GM23338 (cell line): Measurements from ENCODE around the gene LAMB3. TPM values are rescaled to one million over a fixed set of nuclear protein-coding genes. Genes with fewer than 3 reads are reported as not detected.

ENCODE experiments used
- ATAC-seq: fragments of 200-7000 bp; cut with Tn5 transposase; 3 replicates; pipeline ENCODE4 v1.9.1; 2020
- DNase-seq: peaks from one replicate; pipeline ENCODE4 v3.0.0-alpha.2; 2015; ENCODE audit warnings: low spot score
- H2AFZ ChIP-seq: fragments of 200-600 bp; sonication (generic); 2 replicates; pipeline ENCODE4 v1.8.0; 2016; ENCODE audit warnings: antibody characterized with exemption, mild to moderate bottlenecking, moderate library complexity
- H3F3A ChIP-seq: fragments of 200-600 bp; sonication (generic); replicated peaks from 2 replicates; pipeline ENCODE4 v1.8.0; 2017; ENCODE audit warnings: antibody characterized with exemption, mixed run types, low read depth
- H3K27ac ChIP-seq: fragments of 200-600 bp; sonication (generic); 2 replicates; pipeline ENCODE4 v1.6.1; 2016; ENCODE audit warnings: low read depth
- H3K27me3 ChIP-seq: fragments of 200-600 bp; sonication (generic); 2 replicates; pipeline ENCODE4 v1.8.0; 2016; ENCODE audit warnings: mild to moderate bottlenecking, mixed run types, moderate library complexity; ENCODE audit not compliant: insufficient read depth
- H3K36me3 ChIP-seq: fragments of 200-600 bp; sonication (generic); 2 replicates; pipeline ENCODE4 v1.8.0; 2016; ENCODE audit warnings: mild to moderate bottlenecking; ENCODE audit not compliant: insufficient read depth
- H3K4me1 ChIP-seq: fragments of 200-600 bp; sonication (generic); 2 replicates; pipeline ENCODE4 v1.8.0; 2016; ENCODE audit warnings: mild to moderate bottlenecking, moderate library complexity; ENCODE audit not compliant: insufficient read depth
- H3K4me2 ChIP-seq: fragments of 200-600 bp; sonication (generic); 2 replicates; pipeline ENCODE4 v1.7.1; 2017; ENCODE audit warnings: mixed run types
- H3K4me3 ChIP-seq: fragments of 200-600 bp; sonication (generic); 2 replicates; pipeline ENCODE4 v1.6.1; 2016; ENCODE audit warnings: mixed run types
- H3K79me2 ChIP-seq: fragments of 200-600 bp; sonication (generic); replicated peaks from 2 replicates; pipeline ENCODE4 v1.8.0; 2017; ENCODE audit warnings: mild to moderate bottlenecking; ENCODE audit not compliant: insufficient read depth
- H3K9me2 ChIP-seq: fragments of 200-600 bp; sonication (generic); 2 replicates; pipeline ENCODE4 v1.8.0; 2017; ENCODE audit not compliant: insufficient read depth
- H4K20me1 ChIP-seq: fragments of 200-600 bp; sonication (generic); replicated peaks from 2 replicates; pipeline ENCODE4 v1.8.0; 2017; ENCODE audit warnings: mild to moderate bottlenecking; ENCODE audit not compliant: insufficient read depth
- H3K27ac Mint-ChIP-seq: 2 replicates; pipeline ENCODE4 v1.8.0; 2020; ENCODE audit warnings: inconsistent platforms, mild to moderate bottlenecking, moderate library complexity, mixed read lengths
- H3K27me3 Mint-ChIP-seq: 3 replicates; pipeline ENCODE4 v1.8.0; 2022; ENCODE audit warnings: low read depth, mild to moderate bottlenecking, moderate library complexity, mixed read lengths, inconsistent platforms; ENCODE audit not compliant: insufficient read depth, poor library complexity
- H3K36me3 Mint-ChIP-seq: 3 replicates; pipeline ENCODE4 v1.8.0; 2021; ENCODE audit warnings: low read depth, mild to moderate bottlenecking, inconsistent platforms, moderate library complexity, mixed read lengths
- H3K4me1 Mint-ChIP-seq: 3 replicates; pipeline ENCODE4 v1.8.0; 2020; ENCODE audit warnings: mild to moderate bottlenecking, inconsistent platforms, mixed read lengths
- H3K4me3 Mint-ChIP-seq: 3 replicates; pipeline ENCODE4 v1.8.0; 2021; ENCODE audit warnings: moderate library complexity, mild to moderate bottlenecking, inconsistent platforms, mixed read lengths
- H3K9me3 Mint-ChIP-seq: 3 replicates; pipeline ENCODE4 v1.8.0; 2020; ENCODE audit warnings: moderate library complexity, mild to moderate bottlenecking, inconsistent platforms, mixed read lengths
- CREB1 ChIP-seq: fragments of 250-450 bp; sonication (Bioruptor Pico); IDR thresholded peaks from 2 replicates; pipeline ENCODE4 v1.5.0; 2020; ENCODE audit warnings: low read depth, mild to moderate bottlenecking, moderate library complexity
- EZH2 ChIP-seq: fragments of 200-600 bp; sonication (generic); IDR thresholded peaks from one replicate; pipeline ENCODE4 v1.8.0; 2017; ENCODE audit warnings: antibody characterized with exemption, mild to moderate bottlenecking, low read depth; ENCODE audit not compliant: unreplicated experiment
- EZH2phosphoT487 ChIP-seq: fragments of 200-600 bp; sonication (generic); IDR thresholded peaks from one replicate; pipeline ENCODE4 v1.8.1; 2018; ENCODE audit warnings: antibody characterized with exemption; ENCODE audit not compliant: unreplicated experiment
- JUNB ChIP-seq: IDR thresholded peaks from one replicate; pipeline ENCODE4 v1.6.1; 2016; ENCODE audit warnings: antibody characterized with exemption; ENCODE audit not compliant: unreplicated experiment
- NANOG ChIP-seq: IDR thresholded peaks from 2 replicates; pipeline ENCODE4 v1.6.1; 2016; ENCODE audit warnings: antibody characterized with exemption, borderline replicate concordance
- POLR2AphosphoS5 ChIP-seq: IDR thresholded peaks from 2 replicates; pipeline ENCODE4 v1.6.1; 2016; ENCODE audit warnings: antibody characterized with exemption, low read depth
- STAT1 ChIP-seq: IDR thresholded peaks from one replicate; pipeline ENCODE4 v1.6.1; 2016; ENCODE audit warnings: antibody characterized with exemption; ENCODE audit not compliant: unreplicated experiment
- ZNF114 ChIP-seq: fragments of 250-450 bp; sonication (Bioruptor Pico); IDR thresholded peaks from 2 replicates; pipeline ENCODE4 v1.5.0; 2020; ENCODE audit warnings: mild to moderate bottlenecking, moderate library complexity
- ZNF331 ChIP-seq: fragments of 250-450 bp; sonication (Bioruptor Pico); IDR thresholded peaks from 2 replicates; pipeline ENCODE4 v1.5.0; 2020; ENCODE audit warnings: low read depth, mild to moderate bottlenecking, moderate library complexity
- polyA plus RNA-seq: library from polyadenylated mRNA; unstranded; fragments of >200 nt; fragmentation: Nextera tagmentation; extraction: Ambion mirVana; gene quantifications from 2 replicates; pipeline ENCODE4 v1.2.1, GENCODE V29; 2016
- total RNA-seq: library from RNA; depleted of rRNA; stranded (reverse); fragments of >200 nt; shearing (Covaris generic); gene quantifications from 2 replicates; pipeline ENCODE4 v1.2.3, GENCODE V29; 2014
- TF ChIP-seq, protein P1 (sequence below): IDR thresholded peaks from one replicate; pipeline ENCODE4 v1.6.1; 2018; ENCODE audit warnings: antibody characterized with exemption; ENCODE audit not compliant: unreplicated experiment
- TF ChIP-seq, protein P2 (sequence below): IDR thresholded peaks from 2 replicates; pipeline ENCODE4 v1.6.1; 2016; ENCODE audit warnings: antibody characterized with exemption
- TF ChIP-seq, protein P3 (sequence below), 2 experiments: fragments of 200-600 bp in 1 of 2; sonication (generic) in 1 of 2; conservative IDR thresholded peaks; 2 replicates each; pipeline versions ENCODE4 v1.5.1 to v1.6.1; 2016 to 2017; ENCODE audit warnings: antibody characterized with exemption in 2 of 2, low read depth in 2 of 2, mild to moderate bottlenecking in 2 of 2, moderate library complexity in 1 of 2

LAMB3 gene
- total and polyA plus RNA-seq, 2 experiments from 2014 or later = 0.05 to 0.52 TPM

DNA sequence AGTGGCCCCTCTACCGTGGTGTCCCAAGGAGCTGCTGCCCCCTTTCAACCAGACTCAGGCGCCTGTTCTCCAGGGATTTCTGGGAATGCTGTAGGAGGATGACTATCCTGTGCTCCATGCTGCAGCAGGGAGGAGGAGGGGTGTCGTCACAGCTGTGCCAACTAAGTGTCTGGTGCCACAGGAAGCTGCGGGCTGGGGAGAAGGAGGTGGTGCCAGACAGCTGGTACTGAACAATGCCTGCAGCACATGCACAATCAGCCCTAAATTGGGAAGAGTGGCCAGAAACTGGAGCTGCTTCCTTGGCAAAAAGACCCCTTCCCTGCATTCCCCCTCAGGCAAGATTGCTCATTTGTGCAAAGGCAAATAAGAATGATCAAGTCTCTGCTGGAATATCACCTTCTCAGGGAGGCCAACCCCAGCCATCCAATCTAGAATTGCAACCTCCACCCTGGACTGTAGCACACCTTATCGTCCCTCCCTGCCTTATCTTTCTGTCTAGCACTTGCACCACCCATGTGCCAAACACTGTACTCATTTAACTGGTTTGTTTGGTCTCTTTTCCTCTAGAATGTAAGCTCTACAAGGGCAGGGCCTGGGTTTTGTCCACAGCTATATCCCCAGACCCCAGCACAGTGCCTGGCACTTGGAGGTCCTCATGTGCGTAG, 33.3 kb downstream of the LAMB3 start (continued):
- TF ChIP-seq, protein P1, sequence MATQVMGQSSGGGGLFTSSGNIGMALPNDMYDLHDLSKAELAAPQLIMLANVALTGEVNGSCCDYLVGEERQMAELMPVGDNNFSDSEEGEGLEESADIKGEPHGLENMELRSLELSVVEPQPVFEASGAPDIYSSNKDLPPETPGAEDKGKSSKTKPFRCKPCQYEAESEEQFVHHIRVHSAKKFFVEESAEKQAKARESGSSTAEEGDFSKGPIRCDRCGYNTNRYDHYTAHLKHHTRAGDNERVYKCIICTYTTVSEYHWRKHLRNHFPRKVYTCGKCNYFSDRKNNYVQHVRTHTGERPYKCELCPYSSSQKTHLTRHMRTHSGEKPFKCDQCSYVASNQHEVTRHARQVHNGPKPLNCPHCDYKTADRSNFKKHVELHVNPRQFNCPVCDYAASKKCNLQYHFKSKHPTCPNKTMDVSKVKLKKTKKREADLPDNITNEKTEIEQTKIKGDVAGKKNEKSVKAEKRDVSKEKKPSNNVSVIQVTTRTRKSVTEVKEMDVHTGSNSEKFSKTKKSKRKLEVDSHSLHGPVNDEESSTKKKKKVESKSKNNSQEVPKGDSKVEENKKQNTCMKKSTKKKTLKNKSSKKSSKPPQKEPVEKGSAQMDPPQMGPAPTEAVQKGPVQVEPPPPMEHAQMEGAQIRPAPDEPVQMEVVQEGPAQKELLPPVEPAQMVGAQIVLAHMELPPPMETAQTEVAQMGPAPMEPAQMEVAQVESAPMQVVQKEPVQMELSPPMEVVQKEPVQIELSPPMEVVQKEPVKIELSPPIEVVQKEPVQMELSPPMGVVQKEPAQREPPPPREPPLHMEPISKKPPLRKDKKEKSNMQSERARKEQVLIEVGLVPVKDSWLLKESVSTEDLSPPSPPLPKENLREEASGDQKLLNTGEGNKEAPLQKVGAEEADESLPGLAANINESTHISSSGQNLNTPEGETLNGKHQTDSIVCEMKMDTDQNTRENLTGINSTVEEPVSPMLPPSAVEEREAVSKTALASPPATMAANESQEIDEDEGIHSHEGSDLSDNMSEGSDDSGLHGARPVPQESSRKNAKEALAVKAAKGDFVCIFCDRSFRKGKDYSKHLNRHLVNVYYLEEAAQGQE = no peak
- TF ChIP-seq CREB1 (CRISPR knock-in tag) (no peak), STAT1 (no peak)

DNA sequence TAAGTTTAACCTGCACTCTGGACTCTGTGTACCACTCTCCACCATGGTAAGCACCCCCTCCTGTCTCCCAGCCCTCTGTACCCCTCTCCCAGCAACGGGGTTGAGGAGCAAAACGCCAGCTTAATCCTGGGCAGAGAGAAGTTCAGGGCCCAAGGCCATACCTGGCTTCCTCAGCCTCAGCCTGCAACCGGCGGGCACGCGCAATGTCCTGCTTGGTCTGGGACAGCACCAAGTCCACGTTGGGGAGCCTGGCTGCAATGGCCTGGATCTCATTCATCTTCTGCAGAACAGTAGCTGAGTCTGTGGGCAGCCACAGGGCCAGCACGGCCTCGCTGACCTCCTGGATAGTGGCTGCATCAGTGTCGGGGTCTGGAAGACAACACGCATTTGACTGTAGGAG, 33.9 kb downstream of the LAMB3 start:
- Mint-ChIP-seq H3K27ac (no peak overlapping the region), H3K4me3 (no peak overlapping the region), H3K9me3 (no peaks in the 10 kb centered on the region), H3K4me1 (peaks cover 3% of the 10 kb centered on the region; the same call in 1 of the 3 replicates), H3K36me3 (no peaks in the 10 kb centered on the region; the same call in 2 of the 3 replicates), H3K27me3 (peaks cover 10% of the 10 kb centered on the region)
- Histone ChIP-seq H3K4me1 (no peaks in the 10 kb centered on the region), H3K4me2 (no peak overlapping the region), H4K20me1 (no peaks in the 10 kb centered on the region), H3K27ac (no peak overlapping the region), H3F3A (no peaks in the 10 kb centered on the region), H3K36me3 (no peaks in the 10 kb centered on the region), H3K79me2 (no peaks in the 10 kb centered on the region), H2AFZ (no peak overlapping the region), H3K4me3 (no peak overlapping the region), H3K27me3 (no peaks in the 10 kb centered on the region), H3K9me2 (no peaks in the 10 kb centered on the region)
- no peak for DNase-seq
- no peak for TF ChIP-seq CREB1 (CRISPR knock-in tag)
- TF ChIP-seq JUNB = no peak
- TF ChIP-seq STAT1 = no peak
- TF ChIP-seq, protein P2, sequence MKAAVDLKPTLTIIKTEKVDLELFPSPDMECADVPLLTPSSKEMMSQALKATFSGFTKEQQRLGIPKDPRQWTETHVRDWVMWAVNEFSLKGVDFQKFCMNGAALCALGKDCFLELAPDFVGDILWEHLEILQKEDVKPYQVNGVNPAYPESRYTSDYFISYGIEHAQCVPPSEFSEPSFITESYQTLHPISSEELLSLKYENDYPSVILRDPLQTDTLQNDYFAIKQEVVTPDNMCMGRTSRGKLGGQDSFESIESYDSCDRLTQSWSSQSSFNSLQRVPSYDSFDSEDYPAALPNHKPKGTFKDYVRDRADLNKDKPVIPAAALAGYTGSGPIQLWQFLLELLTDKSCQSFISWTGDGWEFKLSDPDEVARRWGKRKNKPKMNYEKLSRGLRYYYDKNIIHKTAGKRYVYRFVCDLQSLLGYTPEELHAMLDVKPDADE = no peak
- no peak for ATAC-seq

DNA sequence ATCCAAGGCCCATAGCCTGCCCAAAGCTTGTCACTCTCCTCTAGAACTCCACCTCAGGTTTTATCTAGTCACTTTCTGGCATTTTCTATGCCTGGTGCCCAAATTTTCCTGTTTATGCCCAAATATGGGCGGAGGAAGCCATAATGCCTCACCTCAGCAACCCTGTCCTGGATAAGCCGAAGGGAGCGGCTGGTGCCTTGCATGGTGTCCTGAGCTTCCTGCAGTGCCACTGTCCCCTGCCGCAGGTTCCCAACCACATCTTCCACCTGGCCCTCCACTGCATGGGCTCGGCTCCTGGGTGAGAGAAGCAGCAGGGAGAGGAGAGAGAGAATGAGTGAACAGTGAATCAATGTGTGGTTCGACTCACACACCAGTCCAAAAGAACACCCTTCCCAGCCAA, 34.5 kb downstream of the LAMB3 start:
- Mint-ChIP-seq H3K27ac (no peak overlapping the region), H3K27me3 (peaks cover 10% of the 10 kb centered on the region), H3K9me3 (no peaks in the 10 kb centered on the region), H3K36me3 (no peaks in the 10 kb centered on the region; the same call in 2 of the 3 replicates), H3K4me3 (no peak overlapping the region; the same call in 2 of the 3 replicates), H3K4me1 (peaks cover 3% of the 10 kb centered on the region; the same call in 1 of the 3 replicates)
- Histone ChIP-seq H3K27ac (no peak overlapping the region), H3K4me1 (no peaks in the 10 kb centered on the region), H3K4me2 (no peak overlapping the region), H3K36me3 (no peaks in the 10 kb centered on the region), H4K20me1 (no peaks in the 10 kb centered on the region), H3K79me2 (no peaks in the 10 kb centered on the region), H3K27me3 (no peaks in the 10 kb centered on the region), H3F3A (no peaks in the 10 kb centered on the region), H2AFZ (no peak overlapping the region), H3K9me2 (no peaks in the 10 kb centered on the region), H3K4me3 (no peak overlapping the region)
- ATAC-seq (peak; percentile 44), DNase-seq (no peak)
- no peak for TF ChIP-seq NANOG
- no peak for TF ChIP-seq EZH2phosphoT487
- TF ChIP-seq, protein P3, sequence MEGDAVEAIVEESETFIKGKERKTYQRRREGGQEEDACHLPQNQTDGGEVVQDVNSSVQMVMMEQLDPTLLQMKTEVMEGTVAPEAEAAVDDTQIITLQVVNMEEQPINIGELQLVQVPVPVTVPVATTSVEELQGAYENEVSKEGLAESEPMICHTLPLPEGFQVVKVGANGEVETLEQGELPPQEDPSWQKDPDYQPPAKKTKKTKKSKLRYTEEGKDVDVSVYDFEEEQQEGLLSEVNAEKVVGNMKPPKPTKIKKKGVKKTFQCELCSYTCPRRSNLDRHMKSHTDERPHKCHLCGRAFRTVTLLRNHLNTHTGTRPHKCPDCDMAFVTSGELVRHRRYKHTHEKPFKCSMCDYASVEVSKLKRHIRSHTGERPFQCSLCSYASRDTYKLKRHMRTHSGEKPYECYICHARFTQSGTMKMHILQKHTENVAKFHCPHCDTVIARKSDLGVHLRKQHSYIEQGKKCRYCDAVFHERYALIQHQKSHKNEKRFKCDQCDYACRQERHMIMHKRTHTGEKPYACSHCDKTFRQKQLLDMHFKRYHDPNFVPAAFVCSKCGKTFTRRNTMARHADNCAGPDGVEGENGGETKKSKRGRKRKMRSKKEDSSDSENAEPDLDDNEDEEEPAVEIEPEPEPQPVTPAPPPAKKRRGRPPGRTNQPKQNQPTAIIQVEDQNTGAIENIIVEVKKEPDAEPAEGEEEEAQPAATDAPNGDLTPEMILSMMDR (conservative IDR thresholded peaks at IDR 0.05; ENCODE audit: low read depth in 2 of 2) = no peak
- no peak for TF ChIP-seq EZH2
- no peak for TF ChIP-seq POLR2AphosphoS5
- TF ChIP-seq ZNF331 (CRISPR knock-in tag) = no peak
- no peak for TF ChIP-seq JUNB
- TF ChIP-seq, protein P1 = no peak
- no peak for TF ChIP-seq ZNF114 (CRISPR knock-in tag)
- TF ChIP-seq CREB1 (CRISPR knock-in tag) = no peak
